Right cardiac atrium (tissue), 5 donors: Measurements from ENCODE around the gene NCOA6. TPM values are rescaled to one million over a fixed set of nuclear protein-coding genes. Genes with fewer than 3 reads are reported as not detected.
"Not testable (repeated sequence)": the region's sequence is repeated elsewhere in the genome, so short reads cannot be mapped to it uniquely, and the experiment has no call there.

ENCODE experiments used
- ATAC-seq, 2 donors: fragments of 200-7000 bp; cut with Tn5 transposase; one replicate each; pipeline versions ENCODE4 v1.8.0 to v1.9.1; 2020; ENCODE audit warnings: moderate library complexity in 2 of 2, mild to moderate bottlenecking in 1 of 2
- DNase-seq, 3 donors: peaks; one replicate each; pipeline ENCODE4 v3.0.0-alpha.2; 2020
- H3K27ac ChIP-seq: one replicate; pipeline ENCODE4 v1.5.1; 2013; ENCODE audit warnings: mild to moderate bottlenecking, low read length, control low read depth, moderate library complexity
- H3K27me3 ChIP-seq: one replicate; pipeline ENCODE4 v1.6.1; 2013; ENCODE audit not compliant: control insufficient read depth, insufficient read depth
- H3K4me1 ChIP-seq: one replicate; pipeline ENCODE4 v1.6.1; 2013; ENCODE audit warnings: low read length; ENCODE audit not compliant: control insufficient read depth, insufficient read depth
- H3K4me3 ChIP-seq: one replicate; pipeline ENCODE4 v1.5.1; 2013; ENCODE audit warnings: low read length, control low read depth
- H3K9me3 ChIP-seq: one replicate; pipeline ENCODE4 v1.6.1; 2013; ENCODE audit warnings: low read length; ENCODE audit not compliant: control insufficient read depth
- WGBS: extraction: QIAGEN DNeasy Blood & Tissue Kit; methylation state at CpG from one replicate; pipeline ENCODE4 v1.1.7; 2013; 5-methylcytosine and 5-hydroxymethylcytosine counted together
- intact Hi-C, 4 donors: fragments of 100-400 bp; cut with DNase I; formaldehyde crosslinking; loops; one replicate each; pipeline versions ENCODE4 v1.11.0 to v1.14.0; 2022 to 2023
- polyA plus RNA-seq: library from polyadenylated mRNA; stranded (reverse); fragments of 200-250 nt; gene quantifications from one replicate; pipeline ENCODE4 v1.2.3, GENCODE V29; 2013
- total RNA-seq, 4 donors: library from RNA; stranded (reverse); fragmentation: NEBNext Ultra II Directional; extraction: Animal tissue kit (Norgen Biotek cat#: 25700); gene quantifications; one replicate each; pipeline ENCODE4 v1.2.1, GENCODE V29; 2021
- donor health status: healthy with polysubstance abuse.
- donor health status: DM: no; HTN: yes; CAD: no.
- donor health status: DM: no; HTN: no; CAD: no.
- donor health status: DM: no; HTN: yes; CAD: no; lungs with severe emphysema.
- donor health status: DM: yes; HTN: yes; CAD: no.

NCOA6 gene
- total and polyA plus RNA-seq, 5 donors = 17.8 to 26.5 (median 19.9) TPM

GRCh38 chr20:34798871-34799270 is 26.6 kb downstream of the NCOA6 start:
- DNase-seq (no peak), ATAC-seq (no peak)
- Histone ChIP-seq H3K27me3 (no peaks in the 10 kb centered on the region), H3K4me1 (peaks cover 3% of the 10 kb centered on the region), H3K4me3 (no peak overlapping the region), H3K9me3 (no peaks in the 10 kb centered on the region), H3K27ac (no peak overlapping the region)
- intact Hi-C loops = no loop called here

DNA sequence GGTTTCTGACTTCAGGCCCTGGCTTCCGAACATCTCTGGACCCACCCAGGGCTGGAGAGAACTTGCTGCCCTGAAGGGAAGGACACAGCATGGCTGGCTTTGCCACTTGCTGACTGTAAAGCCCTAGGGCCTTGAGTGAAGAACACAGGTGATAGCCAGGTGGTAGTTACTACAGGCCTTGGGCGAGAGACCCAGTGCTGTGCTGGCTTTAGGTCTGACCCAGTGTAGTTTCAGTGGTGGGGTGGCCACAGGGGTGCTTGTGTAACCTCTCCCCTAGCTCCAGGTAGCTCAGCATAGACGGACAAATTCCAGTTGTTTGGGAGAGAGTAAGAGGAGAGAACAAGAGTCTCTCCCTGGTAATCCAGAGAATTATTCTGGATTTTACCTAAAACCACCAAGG is 27.1 kb downstream of the NCOA6 start:
- Histone ChIP-seq H3K4me1 (peaks cover 3% of the 10 kb centered on the region), H3K4me3 (no peak overlapping the region), H3K27ac (no peak overlapping the region), H3K9me3 (no peaks in the 10 kb centered on the region), H3K27me3 (no peaks in the 10 kb centered on the region)
- 66% methylated on average over 3 of the region's 3 CpGs for WGBS
- intact Hi-C loops = no loop called here
- DNase-seq = no peak
- ATAC-seq = peak in 1 of 2 donors; percentile 26

DNA sequence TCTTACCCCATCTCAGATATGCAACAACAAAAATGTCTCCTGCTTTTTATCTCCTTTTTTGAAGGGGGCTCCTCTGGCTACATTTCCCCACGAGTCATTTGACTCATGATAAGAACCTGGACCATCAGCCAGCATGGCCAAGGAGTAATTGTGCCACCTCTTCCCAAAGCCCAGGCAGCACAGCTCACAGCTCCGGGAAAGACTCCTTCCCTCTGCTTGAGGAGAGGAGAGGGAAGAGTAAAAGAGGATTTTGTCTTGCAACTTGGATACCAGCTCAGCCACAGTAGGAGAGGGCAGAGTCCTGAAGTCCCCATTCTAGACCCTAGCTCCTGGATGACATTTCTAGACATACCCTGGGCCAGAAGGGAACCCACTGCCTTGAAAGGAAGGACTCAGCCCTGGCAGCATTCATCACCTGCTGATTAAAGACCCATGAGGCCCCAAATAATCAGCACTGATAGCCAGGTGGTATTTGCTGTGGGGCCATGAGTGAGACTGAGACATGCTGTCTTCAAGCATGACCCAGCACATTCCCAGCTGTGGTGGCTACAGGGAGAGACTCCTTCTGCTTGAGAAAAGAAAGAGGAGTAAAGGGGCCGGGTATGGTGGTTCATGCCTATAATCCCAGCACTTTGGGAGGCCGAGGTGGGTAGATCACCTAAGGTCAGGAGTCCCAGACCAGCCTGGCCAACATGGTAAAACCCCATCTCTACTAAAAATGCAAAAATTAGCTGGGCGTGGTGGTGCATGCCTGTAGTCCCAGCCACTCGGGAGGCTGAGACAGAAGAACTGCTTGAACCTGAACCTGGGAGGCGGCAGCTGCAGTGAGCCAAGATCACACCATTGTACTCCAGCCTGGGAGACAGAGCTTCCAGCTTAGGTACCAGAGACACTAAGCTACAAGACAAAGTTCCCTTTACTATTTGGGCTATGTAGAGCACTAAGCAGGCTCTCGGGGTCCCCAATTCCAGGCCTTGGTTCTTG is 28.1 kb downstream of the NCOA6 start:
- 82% methylated on average over 8 of the region's 8 CpGs for WGBS
- ATAC-seq = no peak

GRCh38 chr20:34794006-34794585 is 31.4 kb downstream of the NCOA6 start:
- no peaks in the 10 kb centered on the region for H3K9me3 ChIP-seq
- no peaks in the 10 kb centered on the region for H3K27me3 ChIP-seq
- no peak for ATAC-seq
- H3K27ac ChIP-seq = no peak overlapping the region
- DNase-seq = no peak
- intact Hi-C loops = no loop called here
- no peak overlapping the region for H3K4me3 ChIP-seq
- peaks cover 5% of the 10 kb centered on the region for H3K4me1 ChIP-seq
- WGBS = 92% methylated on average over 2 of the region's 2 CpGs

More for the DNA sequence above, 28.1 kb downstream of the NCOA6 start:
- peaks cover 5% of the 10 kb centered on the region for H3K4me1 ChIP-seq
- intact Hi-C loops = no loop called here
- no peak overlapping the region for H3K27ac ChIP-seq
- no peak for DNase-seq
- no peaks in the 10 kb centered on the region for H3K9me3 ChIP-seq
- H3K27me3 ChIP-seq = no peaks in the 10 kb centered on the region
- H3K4me3 ChIP-seq = no peak overlapping the region

GRCh38 chr20:34792687-34793363 is 32.6 kb downstream of the NCOA6 start:
- DNase-seq (no peak), ATAC-seq (no peak)
- WGBS = 98% methylated on average over 4 of the region's 4 CpGs
- Histone ChIP-seq H3K4me3 (no peak overlapping the region), H3K27me3 (no peaks in the 10 kb centered on the region), H3K27ac (no peak overlapping the region), H3K9me3 (no peaks in the 10 kb centered on the region), H3K4me1 (peaks cover 5% of the 10 kb centered on the region)
- intact Hi-C loops = no loop called here

DNA sequence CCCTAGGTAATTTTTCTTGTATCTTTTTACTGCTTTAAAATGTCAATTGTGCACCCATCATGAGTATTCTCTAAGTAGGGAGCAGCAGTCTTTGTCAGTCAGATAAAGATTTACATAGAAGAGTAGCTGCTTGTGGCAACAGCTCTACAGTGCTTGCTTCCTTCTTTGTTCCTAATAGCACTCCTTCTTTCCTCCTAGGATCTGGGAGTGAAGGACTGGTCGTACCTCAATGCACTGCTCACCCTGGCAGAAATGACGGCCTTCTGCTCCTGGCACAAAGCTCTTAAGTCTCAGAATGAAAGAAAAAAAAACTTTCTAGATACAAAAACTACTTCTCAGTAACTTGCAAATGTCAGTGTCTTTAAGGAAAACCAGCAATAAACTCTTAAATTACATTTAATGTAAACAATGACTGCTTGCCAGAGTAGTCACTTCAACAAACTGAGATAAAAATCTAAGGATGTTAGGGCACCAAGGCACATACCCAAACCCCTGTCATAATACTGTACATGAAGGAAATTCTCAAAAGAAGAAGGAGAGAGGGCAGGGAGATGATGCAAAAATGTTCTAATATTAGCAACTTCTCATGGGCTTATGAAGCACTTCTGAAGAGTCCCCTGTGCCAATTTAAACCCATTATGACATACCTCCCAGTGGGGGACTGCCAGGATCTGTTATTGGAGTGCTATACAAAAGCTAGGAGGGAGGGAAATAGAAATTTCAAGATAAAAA is 34.0 kb downstream of the NCOA6 start:
- WGBS = 52% methylated on average over 2 of the region's 2 CpGs
- ATAC-seq = peak; percentile 79 to 82
- no peak overlapping the region for H3K27ac ChIP-seq

DNA sequence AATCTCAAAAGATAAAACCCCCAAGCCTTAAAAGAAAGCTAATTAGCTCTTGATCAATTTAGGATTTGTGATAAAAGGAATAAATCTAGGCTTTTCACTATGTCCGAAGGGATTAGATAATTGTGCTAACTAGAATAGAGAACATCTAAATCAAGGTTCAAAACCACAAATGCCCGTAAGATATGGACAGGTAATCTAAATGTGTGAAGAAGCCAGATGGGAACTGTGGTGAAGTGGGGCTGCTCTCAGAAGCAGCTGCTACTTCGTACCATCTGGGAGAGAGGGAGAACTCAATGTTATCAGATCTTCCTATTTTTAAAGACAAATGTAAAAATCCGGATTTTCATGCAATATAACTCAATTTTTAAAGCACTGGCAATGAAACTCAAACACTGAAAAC is 44.2 kb downstream of the NCOA6 start:
- Histone ChIP-seq H3K4me1 (no peaks in the 10 kb centered on the region), H3K27ac (no peak overlapping the region), H3K9me3 (no peaks in the 10 kb centered on the region), H3K4me3 (no peak overlapping the region), H3K27me3 (no peaks in the 10 kb centered on the region)
- WGBS = 80% methylated on average over 4 of the region's 4 CpGs
- ATAC-seq (no peak), DNase-seq (no peak)
- intact Hi-C loops = no loop called here

More for the DNA sequence above, 34.0 kb downstream of the NCOA6 start:
- Histone ChIP-seq H3K4me3 (no peak overlapping the region), H3K4me1 (peaks cover 5% of the 10 kb centered on the region), H3K9me3 (no peaks in the 10 kb centered on the region), H3K27me3 (no peaks in the 10 kb centered on the region)
- no peak for DNase-seq
- intact Hi-C loops = no loop called here

- H3K27me3 ChIP-seq, H3K4me1 ChIP-seq, H3K27ac ChIP-seq, intact Hi-C loops, H3K4me3 ChIP-seq, DNase-seq, ATAC-seq, H3K9me3 ChIP-seq: not testable (repeated sequence)
- 92% methylated on average over 8 of the region's 8 CpGs for WGBS
Measured at GRCh38 chr20:34780291-34780690, 45.2 kb downstream of the NCOA6 start.

- WGBS = 90% methylated on average over 8 of the region's 8 CpGs
- Histone ChIP-seq H3K4me3 (no peak overlapping the region), H3K27me3 (no peaks in the 10 kb centered on the region), H3K9me3 (no peaks in the 10 kb centered on the region), H3K4me1 (no peaks in the 10 kb centered on the region), H3K27ac (no peak overlapping the region)
- ATAC-seq (no peak), DNase-seq (no peak)
- intact Hi-C loops = no loop called here
Measured at GRCh38 chr20:34776177-34776576, 49.3 kb downstream of the NCOA6 start.

DNA sequence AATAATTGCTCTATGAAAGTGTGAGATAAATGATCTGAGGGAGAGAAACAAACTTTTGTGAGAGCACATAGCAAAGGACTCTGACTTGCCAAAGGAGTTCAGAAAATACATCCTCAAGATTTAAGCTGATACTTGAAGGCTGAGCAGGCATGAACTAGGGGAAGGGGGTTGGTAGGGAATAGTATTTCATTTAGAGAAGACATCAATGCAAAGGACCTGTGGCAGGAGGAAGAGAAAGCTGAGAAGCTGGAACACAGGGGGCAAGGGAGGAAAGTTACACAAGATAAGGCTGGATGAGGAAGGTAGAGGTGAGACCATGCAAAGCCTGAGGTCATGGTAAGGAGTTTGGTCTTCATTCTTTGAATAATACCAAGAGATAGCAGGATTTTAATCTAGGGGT is 50.6 kb downstream of the NCOA6 start:
- H3K27ac ChIP-seq = no peak overlapping the region
- H3K4me3 ChIP-seq = no peak overlapping the region
- intact Hi-C loops = loop anchor here in 2 of 4 donors (5.0 kb wide), 1 partner anchor 193 kb away; no protein-coding TSS in a partner anchor
- H3K9me3 ChIP-seq = no peaks in the 10 kb centered on the region
- no peaks in the 10 kb centered on the region for H3K27me3 ChIP-seq
- H3K4me1 ChIP-seq = no peaks in the 10 kb centered on the region
- ATAC-seq (no peak), DNase-seq (no peak)
